DND-41 (cell line): ENCODE measurements around the gene PBRM1.

ENCODE experiments used
- CTCF ChIP-seq: IDR thresholded peaks from 2 replicates; pipeline ENCODE4 v1.5.1; 2012; ENCODE audit warnings: borderline replicate concordance, low read length, moderate library complexity, mild to moderate bottlenecking; ENCODE audit not compliant: poor library complexity, severe bottlenecking; ENCODE audit errors: extremely low read depth
- EZH2 ChIP-seq: IDR thresholded peaks from 3 replicates; pipeline ENCODE4 v1.6.1; 2012; ENCODE audit warnings: borderline replicate concordance, low read depth, mild to moderate bottlenecking, moderate library complexity, low read length, inconsistent platforms; ENCODE audit not compliant: severe bottlenecking

- TF ChIP-seq CTCF, result no peak
- TF ChIP-seq EZH2, result no peak
Observed at GRCh38 chr3:52527732-52528585, 157.8 kb downstream of the PBRM1 start.
